K562 (cell line): ENCODE results near the gene TBL2. TPM values are rescaled to one million over a fixed set of nuclear protein-coding genes. Genes with fewer than 3 reads are reported as not detected.
A peak's percentile ranks its signal among the peaks of the same experiment; 100 is the strongest.

Experiments
- BACH1 ChIP-seq: fragments of 200-800 bp; sonication (Bioruptor generic); IDR thresholded peaks from 2 replicates; pipeline ENCODE4 v1.6.1; 2016; ENCODE audit warnings: missing genetic modification characterization, missing compliant biosample characterization
- FOXK1 ChIP-seq: sonication (generic); formaldehyde crosslinking; IDR thresholded peaks from 2 replicates; pipeline ENCODE4 v1.8.0; 2022; ENCODE audit warnings: missing genetic modification reagents, mild to moderate bottlenecking, borderline replicate concordance
- MECOM ChIP-seq: fragments of 250-450 bp; sonication (Bioruptor Pico); IDR thresholded peaks from 2 replicates; pipeline ENCODE4 v1.8.0; 2022; ENCODE audit warnings: inconsistent platforms
- PHB2 ChIP-seq: fragments of 450-650 bp; IDR thresholded peaks from 2 replicates; pipeline ENCODE4 v1.6.1; 2017; ENCODE audit warnings: low read depth
- TRIM25 ChIP-seq: fragments of 450-650 bp; IDR thresholded peaks from 2 replicates; pipeline ENCODE4 v1.7.0; 2016; ENCODE audit warnings: borderline replicate concordance
- TRIM28 ChIP-seq: fragments of 450-650 bp; IDR thresholded peaks from 2 replicates; pipeline ENCODE4 v1.6.1; 2017
- ZBED1 ChIP-seq: IDR thresholded peaks from 2 replicates; pipeline ENCODE4 v1.6.1; 2014
- ZBTB43 ChIP-seq: sonication (generic); formaldehyde crosslinking; IDR thresholded peaks from 2 replicates; pipeline ENCODE4 v1.8.0; 2023; ENCODE audit warnings: mild to moderate bottlenecking, missing genetic modification reagents
- ZNF121 ChIP-seq: sonication (generic); formaldehyde crosslinking; conservative IDR thresholded peaks from 2 replicates; pipeline ENCODE4 v1.8.0; 2022; ENCODE audit warnings: missing genetic modification reagents
- ZNF124 ChIP-seq: sonication (generic); formaldehyde crosslinking; IDR thresholded peaks from 2 replicates; pipeline ENCODE4 v1.8.1; 2022; ENCODE audit warnings: missing genetic modification reagents
- ZNF263 ChIP-seq: sonication (generic); formaldehyde crosslinking; IDR thresholded peaks from 2 replicates; pipeline ENCODE4 v1.8.0; 2022; ENCODE audit warnings: mild to moderate bottlenecking, missing genetic modification reagents, borderline replicate concordance
- ZNF609 ChIP-seq: sonication (generic); formaldehyde crosslinking; IDR thresholded peaks from 2 replicates; pipeline ENCODE4 v1.8.1; 2023; ENCODE audit warnings: missing genetic modification reagents, mild to moderate bottlenecking, borderline replicate concordance
- polyA plus RNA-seq, 8 experiments: library from polyadenylated mRNA; depleted of rRNA in 4 of 8; stranded (reverse) in 5 of 8; unstranded in 3 of 8; fragments of >200 nt; fragmentation: Nextera tagmentation in 2 of 8; fragmentation: Illumina TruSeq in 1 of 8; extraction: Ambion mirVana in 2 of 8; extraction: Trizol in 1 of 8; gene quantifications; 2 replicates each; pipeline versions ENCODE4 v1.2.1 to v1.2.3, GENCODE V29; 2011 to 2014; ENCODE audit warnings: inconsistent platforms in 1 of 8, missing spikeins in 1 of 8
- total RNA-seq, 7 experiments: library from RNA; depleted of rRNA in 6 of 7; stranded (reverse); fragments of >200 nt in 6 of 7; fragmentation: Illumina TruSeq in 2 of 7; extraction: Trizol in 2 of 7; gene quantifications; 2 replicates each; pipeline versions ENCODE4 v1.2.1 to v1.2.3, GENCODE V29; 2011 to 2021; ENCODE audit warnings: low replicate concordance in 1 of 7

Gene TBL2
- total and polyA plus RNA-seq, 9 of the 15 experiments (the other 6 are each of a cell fraction or from before 2014, with no cell fraction given), result 2.5 to 123 (median 49.2) TPM

GRCh38 chr7:73577627-73578341, 595 bp downstream of the TBL2 start (continued):
- TF ChIP-seq BACH1 (no peak), FOXK1 (CRISPR knock-in tag) (0 out of 2 replicates have a peak, but pooled peaks have one; percentile 37), ZBTB43 (CRISPR knock-in tag) (0 out of 2 replicates have a peak, but pooled peaks have one; percentile 34), TRIM25 (0 out of 2 replicates have a peak, but pooled peaks have one; percentile 38), ZNF121 (CRISPR knock-in tag) (peak; percentile 75), MECOM (CRISPR knock-in tag) (no peak), PHB2 (no peak), ZNF609 (CRISPR knock-in tag) (0 out of 2 replicates have a peak, but pooled peaks have one; percentile 22), ZBED1 (peak; percentile 35; the same call in 1 of the 2 replicates), ZNF263 (CRISPR knock-in tag) (0 out of 2 replicates have a peak, but pooled peaks have one; percentile 65), ZNF124 (CRISPR knock-in tag) (0 out of 2 replicates have a peak, but pooled peaks have one; percentile 30), TRIM28 (0 out of 2 replicates have a peak, but pooled peaks have one; percentile 0)
